ENCODE results near the gene PIM3.

GRCh38 chr22:49962012-49962750, 1.6 kb downstream of the PIM3 start:
- no peak for TF ChIP-seq CTCF (IDR thresholded peaks at IDR 0.05)
- TF ChIP-seq NR1H2 (CRISPR knock-in tag; IDR thresholded peaks at IDR 0.05): no peak
- no peak for TF ChIP-seq TCF7 (CRISPR knock-in tag; IDR thresholded peaks at IDR 0.05; ENCODE audit: low read depth)
- no peak for TF ChIP-seq ZNF263 (CRISPR knock-in tag; IDR thresholded peaks at IDR 0.05; ENCODE audit: low read depth)
- TF ChIP-seq ZNF317 (CRISPR knock-in tag; IDR thresholded peaks at IDR 0.05; ENCODE audit: borderline replicate concordance, low read depth): no peak
- no peak for TF ChIP-seq TEAD4 (CRISPR knock-in tag; IDR thresholded peaks at IDR 0.05)
- no peak for TF ChIP-seq NR3C1 (CRISPR knock-in tag; conservative IDR thresholded peaks at IDR 0.05; ENCODE audit: low read depth)
- TF ChIP-seq SOX15 (CRISPR knock-in tag; IDR thresholded peaks at IDR 0.05): no peak
- TF ChIP-seq E2F4 (CRISPR knock-in tag; IDR thresholded peaks at IDR 0.05; ENCODE audit: borderline replicate concordance, low read depth): no peak
- no peak for TF ChIP-seq GRHL2 (CRISPR knock-in tag; IDR thresholded peaks at IDR 0.05; ENCODE audit: insufficient replicate concordance, severe bottlenecking)
- no peak for TF ChIP-seq KAT7 (CRISPR knock-in tag; IDR thresholded peaks at IDR 0.05; ENCODE audit: borderline replicate concordance)
